Measurements from ENCODE around the gene KCNQ1. TPM values are rescaled to one million over a fixed set of nuclear protein-coding genes. Genes with fewer than 3 reads are reported as not detected.

Gene KCNQ1
- total RNA-seq, 1 donor from 2014 or later, result 8.5 TPM

DNA sequence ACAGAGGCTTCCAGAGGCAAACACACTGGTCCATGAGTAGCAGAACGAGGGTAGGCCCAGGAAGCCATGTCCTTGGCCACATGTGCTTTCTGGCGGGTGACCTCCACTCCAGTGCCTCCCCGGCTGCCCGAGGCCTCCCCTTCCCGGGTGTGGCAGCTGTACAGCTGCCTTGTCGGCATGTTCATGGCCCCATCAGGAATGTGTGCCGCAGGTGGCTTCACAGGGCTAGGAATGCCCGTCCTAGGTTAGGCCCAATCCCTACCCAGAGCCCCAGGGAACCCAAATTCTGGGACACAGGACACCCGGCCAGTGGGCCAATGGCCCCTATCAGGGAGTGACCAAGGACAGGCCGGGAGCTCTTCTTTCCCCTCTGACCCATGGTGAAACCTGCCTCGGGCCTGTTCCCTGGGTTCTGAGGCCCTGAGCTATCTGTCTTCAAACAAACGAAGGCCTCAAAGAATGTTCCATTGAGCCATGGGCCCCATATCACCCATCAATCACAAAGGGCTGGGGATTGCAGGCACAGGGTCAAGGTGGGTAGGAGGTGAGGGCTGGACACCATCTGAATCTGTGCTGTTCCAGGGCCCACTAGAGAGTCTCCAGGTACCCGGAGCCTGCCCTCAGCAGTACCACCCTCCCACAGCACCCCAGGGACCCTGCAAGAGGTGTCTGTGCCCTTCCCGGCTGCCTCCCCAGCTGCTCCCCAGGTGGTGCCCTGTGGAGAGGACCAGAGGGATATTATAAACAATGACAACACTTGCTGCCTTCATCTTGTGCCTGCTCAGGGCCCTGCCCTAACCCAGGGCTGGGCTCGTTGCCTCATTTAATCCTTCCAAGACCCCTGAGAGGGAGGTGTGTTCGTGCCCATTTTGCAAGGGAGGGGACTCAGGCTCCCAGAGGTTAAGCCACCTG is 444.8 kb downstream of the KCNQ1 start:
- H3K27ac Mint-ChIP-seq, result peak overlapping the region; percentile 67
- H3K4me1 Mint-ChIP-seq, result peaks cover 29% of the 10 kb centered on the region
- no peak for DNase-seq (ENCODE audit: low spot score in 2 of 2, unreplicated experiment in 2 of 2)
- TF ChIP-seq, protein P1, sequence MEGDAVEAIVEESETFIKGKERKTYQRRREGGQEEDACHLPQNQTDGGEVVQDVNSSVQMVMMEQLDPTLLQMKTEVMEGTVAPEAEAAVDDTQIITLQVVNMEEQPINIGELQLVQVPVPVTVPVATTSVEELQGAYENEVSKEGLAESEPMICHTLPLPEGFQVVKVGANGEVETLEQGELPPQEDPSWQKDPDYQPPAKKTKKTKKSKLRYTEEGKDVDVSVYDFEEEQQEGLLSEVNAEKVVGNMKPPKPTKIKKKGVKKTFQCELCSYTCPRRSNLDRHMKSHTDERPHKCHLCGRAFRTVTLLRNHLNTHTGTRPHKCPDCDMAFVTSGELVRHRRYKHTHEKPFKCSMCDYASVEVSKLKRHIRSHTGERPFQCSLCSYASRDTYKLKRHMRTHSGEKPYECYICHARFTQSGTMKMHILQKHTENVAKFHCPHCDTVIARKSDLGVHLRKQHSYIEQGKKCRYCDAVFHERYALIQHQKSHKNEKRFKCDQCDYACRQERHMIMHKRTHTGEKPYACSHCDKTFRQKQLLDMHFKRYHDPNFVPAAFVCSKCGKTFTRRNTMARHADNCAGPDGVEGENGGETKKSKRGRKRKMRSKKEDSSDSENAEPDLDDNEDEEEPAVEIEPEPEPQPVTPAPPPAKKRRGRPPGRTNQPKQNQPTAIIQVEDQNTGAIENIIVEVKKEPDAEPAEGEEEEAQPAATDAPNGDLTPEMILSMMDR (IDR thresholded peaks at IDR 0.05; ENCODE audit: unreplicated experiment), result no peak
- no peaks in the 10 kb centered on the region for H3K36me3 Mint-ChIP-seq
- H3K9me3 Mint-ChIP-seq, result no peaks in the 10 kb centered on the region
- no peak overlapping the region for H3K4me3 Mint-ChIP-seq
- H3K27me3 Mint-ChIP-seq (ENCODE audit: low read depth), result no peaks in the 10 kb centered on the region

DNA sequence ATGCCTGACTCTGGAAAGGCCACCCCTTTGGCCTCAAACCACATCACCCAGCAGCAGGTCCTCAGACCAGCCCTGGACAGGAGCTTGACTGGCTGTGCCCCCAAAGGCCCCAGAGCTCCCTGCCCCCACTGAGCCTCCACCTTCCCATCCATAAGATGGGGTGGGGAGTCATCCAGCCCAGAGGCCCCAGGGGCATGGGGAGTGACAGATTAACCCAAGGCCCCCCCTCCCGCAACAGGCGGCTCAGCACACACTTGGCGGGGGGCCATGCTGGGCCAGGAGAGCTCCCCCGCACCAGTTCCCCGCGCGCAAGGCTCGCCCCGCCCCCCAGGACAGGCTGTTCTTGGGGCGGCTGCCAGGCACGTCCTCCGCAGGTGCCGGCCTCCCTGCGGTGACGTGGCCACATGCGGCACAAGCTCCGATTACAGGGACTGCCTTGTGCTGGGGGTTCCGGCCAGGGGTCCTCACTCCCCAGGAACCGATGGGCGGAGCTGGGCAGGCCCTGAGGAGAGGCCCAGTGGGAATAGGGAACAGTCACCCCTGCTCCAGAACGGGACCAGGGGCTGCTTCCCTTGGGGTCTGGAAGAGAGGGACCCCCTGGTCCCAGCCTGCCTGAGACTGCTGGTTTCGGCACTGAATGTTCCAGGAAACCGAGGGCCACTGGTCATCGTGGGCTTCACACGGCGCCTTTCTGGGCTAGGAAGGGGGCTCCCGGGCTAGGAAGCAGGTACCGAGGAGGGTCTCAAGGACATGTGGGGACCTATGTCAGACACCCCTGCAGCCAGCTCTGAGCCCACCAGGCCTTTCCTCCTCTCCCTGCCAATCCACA is 445.9 kb downstream of the KCNQ1 start:
- Mint-ChIP-seq H3K4me1 (peaks cover 27% of the 10 kb centered on the region), H3K9me3 (no peaks in the 10 kb centered on the region), H3K27me3 (ENCODE audit: low read depth) (no peaks in the 10 kb centered on the region), H3K4me3 (no peak overlapping the region), H3K27ac (no peak overlapping the region), H3K36me3 (no peaks in the 10 kb centered on the region)
- TF ChIP-seq, protein P1 (IDR thresholded peaks at IDR 0.05; ENCODE audit: unreplicated experiment), result no peak
- DNase-seq (ENCODE audit: low spot score in 2 of 2, unreplicated experiment in 2 of 2), result no peak

DNA sequence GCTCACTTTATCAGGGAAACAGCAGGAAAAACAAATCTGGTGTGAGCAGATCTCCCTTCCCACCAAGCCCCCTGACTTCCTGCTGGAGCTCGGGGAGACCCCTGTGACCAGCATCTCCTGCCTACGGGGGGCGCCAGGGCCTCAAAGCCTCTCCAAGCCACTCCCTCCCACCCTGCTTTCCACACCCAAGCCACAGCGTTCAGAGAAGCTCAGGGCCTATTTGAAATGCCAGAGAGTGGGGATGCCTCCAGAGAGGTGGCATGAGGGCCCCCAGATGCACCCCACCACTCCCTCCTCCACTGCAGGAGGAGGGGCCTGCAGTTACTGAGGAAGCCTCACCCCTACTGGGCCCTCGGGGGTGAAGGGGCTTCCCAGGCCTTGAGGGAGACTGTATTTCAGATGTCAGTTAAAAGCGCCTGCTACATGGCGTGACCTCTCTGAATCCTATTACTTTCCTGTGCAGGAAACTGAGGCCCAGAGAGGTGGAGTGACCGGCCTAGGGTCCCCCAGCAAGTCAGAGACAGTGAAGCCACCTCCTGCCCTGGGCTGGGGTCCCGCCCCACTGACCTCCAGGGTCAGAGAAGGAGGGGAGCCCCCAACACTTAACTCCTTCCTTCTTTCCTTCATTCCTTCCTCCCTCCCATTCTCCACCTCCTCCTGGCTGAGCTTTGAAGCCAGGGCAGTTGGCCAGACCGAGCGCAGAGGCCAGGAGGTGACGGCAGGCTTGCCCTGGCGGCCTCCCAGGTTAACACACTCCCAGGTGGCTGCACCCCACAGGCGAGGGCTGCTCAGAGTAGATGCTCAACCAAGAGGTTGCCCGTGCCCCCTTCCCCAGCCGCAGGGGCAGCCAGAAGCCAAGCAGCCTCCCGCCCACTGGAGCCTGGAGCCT is 446.8 kb downstream of the KCNQ1 start:
- Mint-ChIP-seq H3K36me3 (no peaks in the 10 kb centered on the region), H3K9me3 (no peaks in the 10 kb centered on the region), H3K27me3 (ENCODE audit: low read depth) (no peaks in the 10 kb centered on the region), H3K4me1 (peaks cover 25% of the 10 kb centered on the region), H3K4me3 (peak overlapping the region; percentile 70), H3K27ac (peak overlapping the region; percentile 72)
- DNase-seq (ENCODE audit: low spot score in 2 of 2, unreplicated experiment in 2 of 2), result no peak
- TF ChIP-seq, protein P1 (IDR thresholded peaks at IDR 0.05; ENCODE audit: unreplicated experiment), result no peak

DNA sequence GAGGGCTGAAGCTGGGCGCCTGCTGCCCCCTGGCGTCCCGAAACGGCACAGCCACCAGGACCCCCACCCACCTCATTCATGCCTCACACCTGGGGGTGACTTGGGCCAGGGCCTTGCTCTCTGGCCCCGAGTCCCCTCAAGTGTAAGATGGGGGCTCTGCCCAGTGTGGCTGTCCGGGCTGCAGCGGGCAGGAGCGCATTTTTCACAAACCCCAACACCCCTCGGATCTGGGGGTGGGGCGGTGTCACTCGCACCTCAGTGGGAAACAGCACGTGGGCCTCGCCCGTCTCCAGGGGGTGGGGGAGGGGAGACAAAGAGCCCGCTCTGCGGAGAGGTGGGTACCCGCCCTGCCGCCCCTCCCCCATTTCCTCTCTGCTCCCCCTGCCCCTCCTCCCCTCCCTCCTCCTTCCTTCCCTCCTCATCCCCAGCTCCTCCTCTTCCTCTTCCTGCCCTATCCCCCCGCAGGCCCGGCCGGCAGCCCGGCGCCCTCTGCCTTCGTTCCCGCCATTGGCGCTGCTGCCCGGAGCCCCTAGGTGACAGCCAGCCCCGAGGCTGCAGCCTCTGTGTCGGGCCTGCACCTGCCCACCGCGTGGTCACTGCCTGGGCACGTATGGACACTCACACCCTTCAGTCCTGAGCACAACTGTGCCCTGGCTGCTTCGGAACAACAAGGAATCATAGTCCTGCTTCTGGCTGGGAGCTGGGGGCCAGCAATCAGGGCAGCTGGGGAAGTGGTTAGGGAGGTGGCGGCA is 447.6 kb downstream of the KCNQ1 start:
- Mint-ChIP-seq H3K4me1 (peaks cover 17% of the 10 kb centered on the region), H3K27me3 (ENCODE audit: low read depth) (no peaks in the 10 kb centered on the region), H3K27ac (peak overlapping the region; percentile 72), H3K36me3 (no peaks in the 10 kb centered on the region), H3K9me3 (no peaks in the 10 kb centered on the region), H3K4me3 (peak overlapping the region; percentile 70)
- TF ChIP-seq, protein P1 (IDR thresholded peaks at IDR 0.05; ENCODE audit: unreplicated experiment), result peak; percentile 98
- DNase-seq (ENCODE audit: low spot score in 2 of 2, unreplicated experiment in 2 of 2), result peak; percentile 50 to 83
